Suprapubic skin (tissue), 4 donors: ENCODE results near the gene DIPK2B. TPM values are rescaled to one million over a fixed set of nuclear protein-coding genes. Genes with fewer than 3 reads are reported as not detected.

Experiments
- DNase-seq, 2 donors: peaks; one replicate each; pipeline ENCODE4 v3.0.0-alpha.2; 2019; ENCODE audit warnings: low spot score in 2 of 2
- H3K27ac ChIP-seq: fragments of 200-600 bp; sonication (generic); one replicate; pipeline ENCODE4 v1.5.1; 2019
- H3K27me3 ChIP-seq: fragments of 200-600 bp; sonication (generic); one replicate; pipeline ENCODE4 v1.5.1; 2019
- H3K36me3 ChIP-seq: fragments of 200-600 bp; sonication (generic); one replicate; pipeline ENCODE4 v1.5.1; 2019
- H3K4me1 ChIP-seq: fragments of 200-600 bp; sonication (generic); one replicate; pipeline ENCODE4 v1.5.1; 2019
- H3K4me3 ChIP-seq: fragments of 200-600 bp; sonication (generic); one replicate; pipeline ENCODE4 v1.5.1; 2019; ENCODE audit warnings: mild to moderate bottlenecking
- H3K9me3 ChIP-seq: fragments of 200-600 bp; sonication (generic); one replicate; pipeline ENCODE4 v1.5.1; 2019
- EP300 ChIP-seq: sonication (generic); formaldehyde crosslinking; IDR thresholded peaks from one replicate; pipeline ENCODE4 v1.6.1; 2017; ENCODE audit warnings: antibody characterized with exemption
- POLR2A ChIP-seq, 2 donors: fragments of 450-650 bp; IDR thresholded peaks; one replicate each; pipeline ENCODE4 v1.6.1; 2017; ENCODE audit warnings: antibody characterized with exemption in 2 of 2, mild to moderate bottlenecking in 2 of 2, moderate library complexity in 2 of 2
- POLR2AphosphoS5 ChIP-seq, 3 donors: sonication (generic); formaldehyde crosslinking; IDR thresholded peaks; one replicate each; pipeline ENCODE4 v1.6.1; 2017; ENCODE audit warnings: antibody characterized with exemption in 3 of 3
- WGBS: methylation state at CpG from one replicate; pipeline ENCODE4 v1.1.5; 2018; 5-methylcytosine and 5-hydroxymethylcytosine counted together
- total RNA-seq, 4 donors: library from RNA; depleted of rRNA; stranded (reverse); fragments of >200 nt; gene quantifications; one replicate each; pipeline ENCODE4 v1.1.0, GENCODE V29; 2016
- TF ChIP-seq, protein P1 (sequence below), 2 donors: fragments of 200-600 bp in 1 of 2; fragments of 450-650 bp in 1 of 2; sonication (generic) in 1 of 2; IDR thresholded peaks; one replicate each; pipeline ENCODE4 v1.5.1; 2016 to 2019; ENCODE audit warnings: antibody characterized with exemption in 2 of 2, mild to moderate bottlenecking in 1 of 2, moderate library complexity in 1 of 2

Gene DIPK2B
- total RNA-seq, 4 donors from 2014 or later = 3.2 to 14.7 (median 8.7) TPM

GRCh38 chrX:45198301-45198700 lies 2.4 kb downstream of the DIPK2B start:
- Histone ChIP-seq H3K9me3 (no peaks in the 10 kb centered on the region), H3K4me1 (no peaks in the 10 kb centered on the region), H3K27ac (no peak overlapping the region), H3K4me3 (no peak overlapping the region), H3K36me3 (no peaks in the 10 kb centered on the region), H3K27me3 (no peaks in the 10 kb centered on the region)
- 51% methylated on average over 3 of the region's 3 CpGs for WGBS
- DNase-seq = no peak
- TF ChIP-seq EP300 (no peak), POLR2AphosphoS5 (IDR thresholded peaks at IDR 0.05) (no peak), POLR2A (IDR thresholded peaks at IDR 0.05) (no peak)
- TF ChIP-seq, protein P1, sequence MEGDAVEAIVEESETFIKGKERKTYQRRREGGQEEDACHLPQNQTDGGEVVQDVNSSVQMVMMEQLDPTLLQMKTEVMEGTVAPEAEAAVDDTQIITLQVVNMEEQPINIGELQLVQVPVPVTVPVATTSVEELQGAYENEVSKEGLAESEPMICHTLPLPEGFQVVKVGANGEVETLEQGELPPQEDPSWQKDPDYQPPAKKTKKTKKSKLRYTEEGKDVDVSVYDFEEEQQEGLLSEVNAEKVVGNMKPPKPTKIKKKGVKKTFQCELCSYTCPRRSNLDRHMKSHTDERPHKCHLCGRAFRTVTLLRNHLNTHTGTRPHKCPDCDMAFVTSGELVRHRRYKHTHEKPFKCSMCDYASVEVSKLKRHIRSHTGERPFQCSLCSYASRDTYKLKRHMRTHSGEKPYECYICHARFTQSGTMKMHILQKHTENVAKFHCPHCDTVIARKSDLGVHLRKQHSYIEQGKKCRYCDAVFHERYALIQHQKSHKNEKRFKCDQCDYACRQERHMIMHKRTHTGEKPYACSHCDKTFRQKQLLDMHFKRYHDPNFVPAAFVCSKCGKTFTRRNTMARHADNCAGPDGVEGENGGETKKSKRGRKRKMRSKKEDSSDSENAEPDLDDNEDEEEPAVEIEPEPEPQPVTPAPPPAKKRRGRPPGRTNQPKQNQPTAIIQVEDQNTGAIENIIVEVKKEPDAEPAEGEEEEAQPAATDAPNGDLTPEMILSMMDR (IDR thresholded peaks at IDR 0.05) = no peak

DNA sequence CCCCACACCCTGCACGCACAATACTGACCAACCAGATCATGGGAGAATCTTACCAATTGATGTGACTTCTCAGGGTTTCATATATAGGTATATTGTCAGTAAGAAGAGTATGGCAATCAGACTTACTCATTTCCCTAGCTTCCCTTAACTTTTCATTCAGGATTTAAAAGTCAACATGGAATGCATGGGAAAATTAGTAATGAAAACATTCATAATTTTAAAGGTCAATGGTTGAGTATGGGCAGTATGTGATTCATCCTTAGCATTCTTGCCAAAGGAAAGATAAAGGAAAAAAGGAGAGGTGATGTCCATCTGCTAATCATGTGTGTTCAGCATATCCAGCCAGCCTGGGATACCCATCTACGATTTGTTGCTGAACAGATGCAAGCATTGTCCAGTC lies 4.0 kb downstream of the DIPK2B start:
- Histone ChIP-seq H3K36me3 (no peaks in the 10 kb centered on the region), H3K4me3 (no peak overlapping the region), H3K4me1 (no peaks in the 10 kb centered on the region), H3K27ac (no peak overlapping the region), H3K9me3 (no peaks in the 10 kb centered on the region), H3K27me3 (no peaks in the 10 kb centered on the region)
- TF ChIP-seq, protein P1 (IDR thresholded peaks at IDR 0.05) = no peak
- no peak for TF ChIP-seq POLR2AphosphoS5 (IDR thresholded peaks at IDR 0.05)
- no peak for TF ChIP-seq POLR2A (IDR thresholded peaks at IDR 0.05)
- no peak for TF ChIP-seq EP300
- 74% methylated on average over 2 of the region's 2 CpGs for WGBS
- no peak for DNase-seq

DNA sequence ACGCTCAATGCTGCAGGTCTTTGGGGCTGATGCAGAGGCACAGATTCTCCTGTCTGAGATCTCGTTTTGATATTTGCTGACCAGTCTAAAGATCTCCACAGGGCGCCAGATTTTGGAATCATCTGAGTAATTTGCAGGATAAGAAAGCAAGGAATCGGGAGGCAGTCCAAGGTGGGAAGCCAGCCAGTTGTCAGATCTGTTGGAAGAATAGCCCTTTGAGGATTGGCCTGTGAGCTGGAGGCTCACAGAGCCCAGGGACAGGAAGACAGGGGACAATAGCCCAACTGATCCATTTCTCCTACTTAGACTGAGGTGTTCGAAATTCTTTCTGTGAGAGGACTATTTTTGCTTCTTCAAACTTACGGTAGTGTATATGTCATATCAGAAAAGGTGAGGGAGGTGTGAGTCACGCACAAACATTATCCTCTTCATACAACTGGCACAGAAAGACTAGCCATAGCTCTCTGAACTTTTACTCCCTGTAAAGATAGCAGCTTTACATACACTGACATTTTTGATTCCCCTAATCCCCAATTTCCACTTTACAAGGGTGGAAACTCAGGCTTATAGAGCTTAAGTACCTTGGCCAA lies 8.8 kb downstream of the DIPK2B start:
- Histone ChIP-seq H3K27me3 (no peaks in the 10 kb centered on the region), H3K9me3 (no peaks in the 10 kb centered on the region), H3K27ac (no peak overlapping the region), H3K4me3 (no peak overlapping the region), H3K36me3 (no peaks in the 10 kb centered on the region), H3K4me1 (no peaks in the 10 kb centered on the region)
- WGBS = 58% methylated on average over 7 of the region's 7 CpGs
- no peak for TF ChIP-seq POLR2AphosphoS5 (IDR thresholded peaks at IDR 0.05)
- no peak for TF ChIP-seq POLR2A (IDR thresholded peaks at IDR 0.05)
- no peak for TF ChIP-seq EP300
- TF ChIP-seq, protein P1 (IDR thresholded peaks at IDR 0.05) = no peak
- no peak for DNase-seq

DNA sequence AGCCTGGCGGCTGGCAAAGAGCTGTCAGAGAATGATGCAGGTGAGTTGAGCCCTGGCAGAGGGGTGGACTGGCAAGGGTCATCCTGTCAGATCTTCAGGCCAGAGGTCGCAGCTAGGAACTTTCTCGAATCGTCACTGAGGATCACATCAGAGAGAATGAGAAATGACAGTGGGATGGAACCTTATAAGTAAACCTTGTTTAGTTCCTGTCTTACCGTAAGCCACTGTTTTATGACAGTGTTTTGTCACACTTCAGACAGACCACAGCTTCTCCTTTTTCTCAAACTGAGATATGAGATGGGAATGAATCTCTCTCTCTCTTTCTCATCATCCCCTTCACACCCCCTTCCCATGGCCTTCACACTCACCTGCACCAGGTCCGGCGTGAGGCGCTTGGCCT lies 9.3 kb downstream of the DIPK2B start:
- DNase-seq = no peak
- no peaks in the 10 kb centered on the region for H3K27me3 ChIP-seq
- H3K4me3 ChIP-seq = no peak overlapping the region
- no peak for TF ChIP-seq POLR2AphosphoS5 (IDR thresholded peaks at IDR 0.05)
- TF ChIP-seq, protein P1 (IDR thresholded peaks at IDR 0.05) = no peak
- no peak for TF ChIP-seq EP300
- TF ChIP-seq POLR2A (IDR thresholded peaks at IDR 0.05) = no peak
- no peaks in the 10 kb centered on the region for H3K36me3 ChIP-seq
- H3K9me3 ChIP-seq = no peaks in the 10 kb centered on the region
- WGBS = 77% methylated on average over 8 of the region's 8 CpGs
- H3K27ac ChIP-seq = no peak overlapping the region
- H3K4me1 ChIP-seq = no peaks in the 10 kb centered on the region

- Histone ChIP-seq H3K9me3 (no peaks in the 10 kb centered on the region), H3K27me3 (no peaks in the 10 kb centered on the region), H3K4me1 (no peaks in the 10 kb centered on the region), H3K27ac (no peak overlapping the region), H3K36me3 (no peaks in the 10 kb centered on the region), H3K4me3 (peak overlapping the region; percentile 43)
- WGBS = 18% methylated on average over 6 of the region's 6 CpGs
- TF ChIP-seq, protein P1 (IDR thresholded peaks at IDR 0.05) = no peak
- TF ChIP-seq POLR2A (IDR thresholded peaks at IDR 0.05) (no peak), EP300 (no peak), POLR2AphosphoS5 (IDR thresholded peaks at IDR 0.05) (no peak)
- no peak for DNase-seq
These were observed 12.9 kb downstream of the DIPK2B start for GRCh38 chrX:45187731-45188130.
